GM19099 (cell line): Measurements from ENCODE around the gene MEGF6.

Experiments used
- POLR2A ChIP-seq: IDR thresholded peaks from 3 replicates; pipeline ENCODE4 v1.6.1; 2011; ENCODE audit warnings: low read depth; ENCODE audit not compliant: insufficient read length; ENCODE audit errors: extremely low read depth

MEGF6 gene

GRCh38 chr1:3518756-3519155 lies 92.6 kb downstream of the MEGF6 start:
- no peak for TF ChIP-seq POLR2A

- no peak for TF ChIP-seq POLR2A
Measured at GRCh38 chr1:3518256-3518655, 93.1 kb downstream of the MEGF6 start.

- no peak for TF ChIP-seq POLR2A
Measured at GRCh38 chr1:3516911-3517675, 94.2 kb downstream of the MEGF6 start.

GRCh38 chr1:3516481-3516869 lies 94.8 kb downstream of the MEGF6 start:
- TF ChIP-seq POLR2A: no peak

DNA sequence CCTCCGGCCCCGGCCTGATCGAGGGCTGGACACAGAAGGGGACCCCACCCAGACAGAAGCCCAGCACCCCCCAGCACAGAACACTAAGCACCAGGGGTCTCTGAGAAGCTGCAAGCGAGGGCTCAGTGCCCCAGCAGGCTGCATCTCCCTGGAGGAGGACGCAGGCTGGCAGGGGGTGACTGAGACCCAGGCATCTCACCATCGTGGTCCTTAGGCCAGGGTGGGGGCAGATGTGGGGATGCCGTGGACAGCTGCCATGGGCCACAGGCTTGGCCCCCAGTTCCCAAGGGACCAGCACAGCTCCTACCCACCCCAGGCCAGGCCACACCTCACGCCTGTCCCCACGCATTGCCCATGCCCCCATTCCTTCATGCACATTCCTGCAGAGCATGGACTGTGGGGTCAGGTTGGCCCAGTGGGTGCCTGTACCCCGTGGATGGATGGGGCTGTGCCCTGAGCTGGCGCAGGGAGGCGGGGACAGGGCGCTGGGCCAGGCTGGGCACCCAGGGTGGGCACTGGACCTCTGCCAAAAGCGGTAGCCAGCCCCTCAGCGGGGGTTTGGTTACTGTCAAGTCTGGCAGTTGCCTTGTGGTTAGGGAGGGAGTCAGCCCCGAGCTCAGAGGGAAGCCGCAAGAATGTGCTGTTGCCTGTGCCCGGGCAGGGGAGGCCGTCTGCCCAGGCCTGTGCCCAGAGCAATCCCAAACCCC lies 95.4 kb downstream of the MEGF6 start:
- TF ChIP-seq POLR2A: no peak

GRCh38 chr1:3515272-3515671 lies 96.0 kb downstream of the MEGF6 start:
- no peak for TF ChIP-seq POLR2A

DNA sequence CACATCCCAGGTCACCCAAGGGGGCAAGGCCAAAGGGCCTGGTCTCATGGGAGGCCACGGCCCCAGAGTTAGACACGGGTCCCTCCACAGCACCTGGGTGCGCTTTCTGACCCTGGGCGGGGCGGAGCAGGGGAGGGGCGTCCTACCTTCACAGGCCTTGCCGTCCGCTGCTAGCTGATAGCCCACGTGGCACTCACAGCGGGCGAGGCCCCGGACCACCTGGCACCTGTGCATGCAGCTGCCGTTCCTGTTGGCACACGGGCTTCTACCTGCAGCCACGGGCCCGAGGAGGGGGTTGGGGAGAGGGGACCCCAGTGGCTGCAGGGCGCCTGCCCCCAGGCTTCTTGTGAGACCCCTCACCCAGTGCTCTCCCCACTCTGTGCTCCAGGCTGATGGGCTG lies 96.9 kb downstream of the MEGF6 start:
- no peak for TF ChIP-seq POLR2A

GRCh38 chr1:3511856-3512255 lies 99.5 kb downstream of the MEGF6 start:
- no peak for TF ChIP-seq POLR2A

DNA sequence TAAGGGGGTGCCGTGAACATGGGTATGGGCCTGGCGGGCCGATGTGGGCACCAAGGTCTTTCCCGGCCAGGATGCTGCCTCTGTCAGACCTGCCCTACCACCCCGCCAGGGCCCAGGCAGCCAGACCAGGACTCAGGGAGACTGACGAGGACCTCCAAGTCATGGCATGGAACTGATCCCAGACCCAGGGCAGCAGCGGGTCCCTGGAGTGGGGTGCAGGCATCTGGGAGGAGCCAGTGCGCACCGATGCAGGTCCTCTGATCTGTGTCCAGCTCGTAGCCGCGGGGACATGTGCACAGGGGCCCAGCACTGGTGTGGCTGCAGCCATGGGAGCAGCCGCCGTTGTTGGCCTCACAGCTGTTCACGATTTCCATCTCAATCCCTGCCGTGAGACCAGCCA lies 100.0 kb downstream of the MEGF6 start:
- TF ChIP-seq POLR2A: no peak

- no peak for TF ChIP-seq POLR2A
Measured at GRCh38 chr1:3510956-3511250, 100.4 kb downstream of the MEGF6 start.

DNA sequence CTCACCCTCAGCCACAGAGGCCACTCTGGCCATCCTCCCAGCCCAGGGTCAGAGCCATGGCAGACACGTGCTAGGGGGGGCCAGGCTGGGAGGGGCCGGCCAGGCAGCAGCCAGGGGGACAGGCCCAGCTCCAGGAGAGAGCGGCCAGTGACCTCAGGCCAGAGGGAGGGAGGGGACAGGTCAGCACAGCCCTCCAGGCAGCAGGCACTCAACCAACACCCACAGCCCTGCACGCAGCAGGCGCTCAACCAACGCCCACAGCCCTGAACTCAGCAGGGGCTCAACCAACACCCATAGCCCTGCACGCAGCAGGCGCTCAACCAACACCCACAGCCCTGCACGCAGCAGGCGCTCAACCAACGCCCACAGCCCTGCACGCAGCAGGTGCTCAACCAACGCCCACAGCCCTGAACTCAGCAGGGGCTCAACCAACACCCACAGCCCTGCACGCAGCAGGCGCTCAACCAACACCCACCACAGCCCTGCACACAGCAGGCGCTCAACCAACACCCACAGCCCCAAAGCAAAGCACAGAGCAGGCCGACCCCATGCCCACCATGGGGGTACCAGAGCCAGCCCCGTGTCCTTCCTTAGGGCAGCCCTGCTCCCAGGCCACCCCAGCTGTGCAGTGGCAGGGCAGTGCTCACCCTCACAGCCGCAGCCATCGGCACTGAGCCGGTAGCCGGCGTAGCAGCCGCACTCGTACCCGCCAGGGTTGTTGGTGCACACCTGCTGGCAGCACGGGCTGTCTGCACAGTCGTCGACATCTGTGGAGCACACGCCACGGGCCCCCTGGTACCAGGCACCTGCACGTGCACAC lies 101.0 kb downstream of the MEGF6 start:
- no peak for TF ChIP-seq POLR2A

DNA sequence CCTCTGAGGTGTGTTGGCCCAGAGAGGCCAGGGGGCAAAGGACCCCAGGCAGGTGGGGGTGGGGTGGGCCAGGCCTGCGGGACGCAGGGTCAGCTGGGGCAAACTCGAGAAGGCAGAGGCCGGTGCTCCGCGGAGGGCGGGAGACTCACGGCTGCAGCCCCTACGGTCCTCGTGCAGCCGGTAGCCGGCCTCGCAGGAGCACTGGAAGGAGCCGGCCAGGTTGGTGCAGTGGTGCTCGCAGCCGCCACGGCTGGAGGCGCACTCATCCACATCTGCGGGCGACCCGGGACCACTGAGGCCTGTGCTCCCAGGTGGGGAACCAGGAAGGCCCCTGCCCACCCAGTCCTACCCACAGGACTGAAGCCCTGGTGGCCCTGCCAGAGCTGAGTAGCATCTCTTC lies 101.6 kb downstream of the MEGF6 start:
- no peak for TF ChIP-seq POLR2A

- no peak for TF ChIP-seq POLR2A
Measured at GRCh38 chr1:3508757-3509415, 102.4 kb downstream of the MEGF6 start.

DNA sequence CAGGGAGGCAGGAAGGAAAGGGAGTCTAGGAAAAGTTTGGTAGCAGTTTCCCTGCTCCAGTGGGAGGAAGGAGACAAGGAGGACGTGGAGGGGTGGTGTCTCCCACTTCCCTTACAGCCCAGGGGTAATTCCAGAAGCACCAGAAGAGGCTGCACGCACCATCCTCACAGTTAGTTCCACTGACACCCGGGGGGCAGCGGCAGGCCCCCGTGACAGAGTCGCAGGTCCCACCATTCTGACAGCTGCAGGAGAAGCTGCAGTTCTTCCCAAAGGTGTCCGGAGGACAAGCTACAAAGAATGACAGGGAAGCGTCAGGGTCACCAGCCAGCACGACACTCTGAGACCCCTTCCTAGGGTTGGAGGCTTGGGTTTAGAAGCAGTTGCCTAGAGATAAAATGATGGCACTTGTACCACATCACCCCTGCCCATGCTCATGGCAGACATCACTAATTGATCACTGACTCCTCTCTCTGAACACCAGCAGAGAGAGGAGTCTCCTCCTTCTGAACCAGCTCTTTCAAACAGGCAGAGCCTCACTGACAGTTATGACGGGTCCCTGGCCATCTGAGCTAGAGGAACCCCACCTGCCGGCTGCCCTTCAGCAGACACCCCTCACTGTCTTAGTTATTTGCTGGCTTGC lies 103.6 kb downstream of the MEGF6 start:
- TF ChIP-seq POLR2A: no peak

DNA sequence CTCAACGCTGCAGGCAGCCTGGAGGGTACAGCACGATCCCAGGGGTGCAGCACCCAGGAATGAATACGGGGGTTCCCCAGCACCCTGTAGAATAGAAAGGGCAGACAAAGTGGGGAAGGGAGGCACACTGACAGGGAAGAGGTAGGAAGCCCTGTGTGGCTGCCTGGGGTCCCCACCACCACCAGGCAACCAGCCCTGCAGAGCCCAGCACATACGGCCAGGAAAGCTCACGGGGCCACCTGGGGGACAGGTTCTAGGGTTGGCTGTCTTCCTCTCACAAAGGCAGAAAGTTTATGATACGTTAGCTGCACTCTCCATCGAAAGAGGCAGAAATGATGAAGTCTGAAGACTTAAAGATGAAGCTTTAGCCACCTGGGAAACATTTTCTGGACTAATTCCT lies 104.4 kb downstream of the MEGF6 start:
- TF ChIP-seq POLR2A: no peak
